ENCODE data around the gene NPFFR1.

The NPFFR1 gene

GRCh38 chr10:70315815-70316214 lies 32.0 kb upstream of the NPFFR1 start:
- no peak for DNase-seq (ENCODE audit: low read depth in 2 of 2)

GRCh38 chr10:70315276-70315675 lies 31.5 kb upstream of the NPFFR1 start:
- DNase-seq (ENCODE audit: low read depth in 2 of 2), result no peak

DNA sequence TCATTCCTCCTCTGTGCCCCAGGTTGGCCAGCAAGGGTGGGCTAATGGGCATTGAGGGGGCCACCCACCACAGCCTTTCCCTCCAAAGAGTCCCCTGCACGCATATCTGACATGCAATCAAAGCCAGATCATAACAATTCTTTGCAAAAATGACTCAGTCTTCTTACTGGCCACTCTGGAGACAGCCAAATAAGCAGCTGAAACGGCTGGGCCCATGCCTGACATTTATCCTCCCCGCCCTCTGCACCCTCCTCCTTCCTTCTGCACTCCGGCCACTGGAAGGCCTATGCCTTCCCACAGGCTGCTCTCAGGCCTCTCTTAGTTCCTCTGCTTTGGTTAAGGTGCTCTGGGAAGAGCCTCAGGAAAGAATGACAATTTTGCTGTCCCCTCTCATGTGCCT lies 29.2 kb upstream of the NPFFR1 start:
- DNase-seq (ENCODE audit: low read depth in 2 of 2), result no peak

DNA sequence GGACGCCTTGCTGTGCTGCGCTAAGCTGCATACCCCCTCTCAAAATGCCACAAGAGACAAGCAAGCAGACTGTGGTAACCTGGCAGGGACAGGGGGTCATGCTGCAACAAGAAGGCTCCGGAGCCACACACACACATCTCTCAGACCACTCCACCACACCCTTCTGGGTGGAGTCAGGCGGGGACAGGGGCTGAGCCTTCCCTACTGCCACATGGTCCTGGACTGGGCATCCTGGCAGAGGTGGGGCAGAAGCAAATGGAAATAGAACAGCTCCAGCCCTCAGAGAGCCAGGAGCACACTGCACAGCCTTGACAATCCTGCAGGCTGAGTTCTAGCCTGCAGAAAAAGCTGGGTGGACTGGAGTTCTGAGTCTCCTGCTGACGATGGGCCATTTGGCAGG lies 28.4 kb upstream of the NPFFR1 start:
- DNase-seq (ENCODE audit: low read depth in 2 of 2), result no peak

DNA sequence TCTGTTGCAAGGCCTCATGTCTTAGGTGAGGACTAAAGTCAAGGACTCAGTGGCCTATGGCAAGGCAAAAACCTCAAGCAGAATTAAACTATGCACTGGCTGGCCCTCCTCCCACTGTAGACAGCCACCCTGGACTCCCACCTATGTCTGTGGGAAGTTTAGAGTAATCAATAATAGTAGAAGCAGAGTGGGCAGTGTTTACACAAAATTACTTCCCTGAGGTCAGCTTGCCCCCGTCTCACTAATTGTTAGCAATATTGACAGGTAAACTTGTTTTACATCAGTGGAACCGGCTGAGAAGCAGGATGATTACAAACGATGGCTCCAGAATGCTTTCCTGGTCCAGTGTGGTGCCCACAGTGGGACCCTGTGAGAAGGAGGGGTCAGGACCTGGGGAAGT lies 27.9 kb upstream of the NPFFR1 start:
- DNase-seq (ENCODE audit: low read depth in 2 of 2), result no peak

- no peak for DNase-seq (ENCODE audit: low read depth in 2 of 2)
Observed at GRCh38 chr10:70309661-70310060, 25.9 kb upstream of the NPFFR1 start.

GRCh38 chr10:70308121-70309060 lies 24.6 kb upstream of the NPFFR1 start:
- no peak for DNase-seq (ENCODE audit: low read depth in 2 of 2)

GRCh38 chr10:70306886-70307520 lies 23.2 kb upstream of the NPFFR1 start:
- no peak for DNase-seq (ENCODE audit: low read depth in 2 of 2)

DNA sequence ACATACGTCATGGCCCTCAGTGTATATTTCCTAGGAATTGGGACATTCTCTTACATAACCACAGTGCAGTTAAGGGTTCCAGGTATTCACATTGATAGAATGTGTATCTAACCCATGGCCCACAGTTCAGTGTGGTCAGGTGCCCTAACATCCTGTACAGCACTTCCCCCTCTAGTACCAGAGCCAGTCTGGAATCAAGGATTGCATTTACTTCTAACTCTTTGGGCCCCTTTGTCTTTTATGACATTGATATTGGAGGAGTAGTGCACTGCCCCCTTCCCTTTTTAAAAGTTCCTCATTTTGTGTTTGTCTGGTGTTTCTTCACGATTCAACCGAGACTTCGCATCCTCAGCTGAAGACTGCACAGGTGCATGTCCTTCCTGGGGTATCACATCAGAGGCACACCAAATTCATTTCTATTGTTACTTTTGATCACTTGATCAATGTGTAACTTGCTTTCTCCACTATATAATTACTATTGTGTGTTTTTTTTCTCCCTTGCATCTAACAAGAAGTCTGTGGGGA lies 22.4 kb upstream of the NPFFR1 start:
- no peak for DNase-seq (ENCODE audit: low read depth in 2 of 2)

GRCh38 chr10:70303730-70304129 lies 19.9 kb upstream of the NPFFR1 start:
- DNase-seq (ENCODE audit: low read depth in 2 of 2), result no peak

- DNase-seq (ENCODE audit: low read depth in 2 of 2), result no peak
Observed at GRCh38 chr10:70302292-70302691, 18.5 kb upstream of the NPFFR1 start.

DNA sequence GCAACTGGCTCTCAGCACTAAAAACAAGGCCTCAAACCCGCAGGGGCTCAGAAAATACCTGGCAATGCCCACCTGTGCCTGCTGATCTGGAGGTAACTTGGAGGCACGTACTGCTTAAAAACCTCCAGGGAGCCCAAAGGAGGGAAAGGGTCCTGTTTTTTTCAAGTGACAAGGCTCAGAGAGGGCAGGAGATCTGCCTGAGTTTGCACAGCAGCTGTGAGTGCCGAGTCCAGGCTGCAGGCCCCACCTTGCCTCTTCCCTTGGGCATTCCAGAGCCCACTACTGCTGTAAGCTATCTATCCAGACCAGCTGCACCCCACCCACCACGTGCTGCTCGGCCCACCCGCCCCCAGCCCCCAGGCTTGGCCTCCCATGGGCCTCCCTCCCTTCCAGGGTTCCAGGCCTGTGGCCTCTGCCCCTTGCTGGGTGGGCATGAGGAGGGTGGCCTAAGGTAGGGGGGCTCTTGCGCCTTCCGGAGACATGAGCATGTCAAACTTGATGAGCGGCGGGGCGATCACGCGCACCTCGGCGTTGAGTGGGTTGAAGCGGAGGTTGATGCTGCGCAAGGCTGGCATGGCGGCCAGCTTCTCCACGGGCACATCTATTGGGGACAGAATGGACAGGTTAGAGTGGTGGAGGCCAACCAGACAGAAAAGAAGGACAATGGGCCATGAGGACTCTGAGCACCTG lies 17.2 kb upstream of the NPFFR1 start:
- no peak for DNase-seq (ENCODE audit: low read depth in 2 of 2)

DNA sequence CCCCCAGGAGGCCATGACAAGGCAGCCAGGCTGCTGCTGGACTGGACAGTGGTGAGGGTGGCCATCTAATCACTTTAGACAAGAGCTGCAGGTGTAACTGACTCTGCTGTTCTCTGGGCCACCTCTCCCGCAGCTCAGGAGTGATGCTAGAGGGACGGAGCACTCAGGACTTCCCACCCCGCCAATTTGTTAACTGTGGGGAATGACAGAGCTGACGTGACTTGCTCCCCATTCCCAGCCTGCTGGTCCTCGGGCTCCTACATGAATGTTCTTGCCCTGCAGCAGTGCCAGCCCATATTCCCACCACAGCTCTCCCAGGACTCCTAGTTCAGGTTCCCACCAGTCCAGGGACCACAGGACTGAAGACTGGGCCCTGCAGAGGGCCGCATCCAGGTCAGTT lies 16.7 kb upstream of the NPFFR1 start:
- no peak for DNase-seq (ENCODE audit: low read depth in 2 of 2)

- no peak for DNase-seq (ENCODE audit: low read depth in 2 of 2)
Observed at GRCh38 chr10:70299876-70300275, 16.1 kb upstream of the NPFFR1 start.

GRCh38 chr10:70298393-70298792 lies 14.6 kb upstream of the NPFFR1 start:
- no peak for DNase-seq (ENCODE audit: low read depth in 2 of 2)

GRCh38 chr10:70297224-70297623 lies 13.4 kb upstream of the NPFFR1 start:
- no peak for DNase-seq (ENCODE audit: low read depth in 2 of 2)

- no peak for DNase-seq (ENCODE audit: low read depth in 2 of 2)
Observed at GRCh38 chr10:70296406-70296899, 12.6 kb upstream of the NPFFR1 start.

DNA sequence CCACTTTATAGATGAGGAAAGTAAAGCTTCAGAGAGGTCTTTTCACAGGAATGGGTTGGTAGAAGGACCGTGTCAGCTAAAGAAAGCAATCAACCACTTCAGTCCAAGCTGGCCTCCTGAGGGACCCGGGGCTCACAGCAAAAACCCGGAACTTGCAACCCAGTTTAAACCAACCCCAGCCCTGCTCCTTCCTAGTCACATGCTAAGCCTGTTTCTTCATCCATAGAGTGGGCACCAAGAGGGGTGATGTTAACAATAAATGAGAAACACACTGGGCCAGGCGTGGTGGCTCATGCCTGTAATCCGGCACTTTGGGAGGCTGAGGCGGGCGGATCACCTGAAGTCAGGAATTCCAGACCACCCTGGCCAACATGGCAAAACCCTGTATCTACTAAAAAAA lies 12.1 kb upstream of the NPFFR1 start:
- DNase-seq (ENCODE audit: low read depth in 2 of 2), result no peak

GRCh38 chr10:70295321-70295720 lies 11.5 kb upstream of the NPFFR1 start:
- no peak for DNase-seq (ENCODE audit: low read depth in 2 of 2)

GRCh38 chr10:70293169-70293843 lies 9.5 kb upstream of the NPFFR1 start:
- no peak for DNase-seq (ENCODE audit: low read depth in 2 of 2)

GRCh38 chr10:70292004-70292403 lies 8.2 kb upstream of the NPFFR1 start:
- DNase-seq (ENCODE audit: low read depth in 2 of 2), result no peak

DNA sequence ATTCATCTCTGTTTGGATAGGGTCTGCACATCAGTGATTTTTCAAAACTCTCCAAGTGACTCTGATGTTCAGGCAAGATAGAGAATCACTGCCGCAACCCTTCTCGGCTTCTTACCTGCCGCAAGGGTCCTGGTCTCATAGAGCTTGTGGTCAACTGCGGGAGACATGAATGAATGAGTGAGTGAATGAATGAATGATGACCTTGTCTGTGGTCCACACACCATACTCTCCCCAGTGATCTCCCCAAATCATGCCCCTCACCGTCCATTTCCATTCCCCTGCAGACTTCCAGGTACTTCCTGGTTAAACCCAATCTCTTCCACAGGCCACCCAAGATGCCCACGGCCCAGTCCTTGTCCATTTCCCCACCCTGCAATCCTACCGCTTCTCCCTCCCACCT lies 5.9 kb upstream of the NPFFR1 start:
- no peak for DNase-seq (ENCODE audit: low read depth in 2 of 2)
